AG10803 (cell line): Measurements from ENCODE around the gene TMEM212.
"Not testable (repeated sequence)": the region's sequence is repeated elsewhere in the genome, so short reads cannot be mapped to it uniquely, and the experiment has no call there.

Experiments
- DNase-seq: peaks from one replicate; pipeline ENCODE4 v3.0.0; 2010; ENCODE audit warnings: low read depth
- H3K4me3 ChIP-seq: 2 replicates; pipeline ENCODE4 v1.5.1; 2011; ENCODE audit warnings: mild to moderate bottlenecking, low read length, control low read depth
- TF ChIP-seq, protein P1 (sequence below): conservative IDR thresholded peaks from 2 replicates; pipeline ENCODE4 v1.5.1; 2011; ENCODE audit warnings: mild to moderate bottlenecking, low read length, control low read depth, inconsistent platforms

TMEM212 gene

DNA sequence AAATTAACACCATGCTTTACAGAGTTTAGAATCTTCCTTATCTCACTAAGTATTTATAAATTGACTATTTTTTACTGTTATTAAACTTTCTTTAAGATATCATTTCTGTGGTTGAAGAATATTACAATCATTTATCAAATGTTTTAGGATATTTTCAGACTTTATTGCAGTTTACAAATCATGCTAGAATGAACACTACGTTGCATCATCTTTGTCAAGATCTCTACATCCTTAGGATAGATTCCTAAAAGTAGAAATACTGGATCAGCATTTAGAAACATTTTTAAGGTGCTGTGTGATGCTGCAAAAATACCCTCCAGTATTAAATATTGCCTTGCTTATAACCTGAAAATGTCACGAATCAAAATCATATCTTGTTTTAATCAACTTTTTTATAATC is 30.3 kb upstream of the TMEM212 start:
- TF ChIP-seq, protein P1, sequence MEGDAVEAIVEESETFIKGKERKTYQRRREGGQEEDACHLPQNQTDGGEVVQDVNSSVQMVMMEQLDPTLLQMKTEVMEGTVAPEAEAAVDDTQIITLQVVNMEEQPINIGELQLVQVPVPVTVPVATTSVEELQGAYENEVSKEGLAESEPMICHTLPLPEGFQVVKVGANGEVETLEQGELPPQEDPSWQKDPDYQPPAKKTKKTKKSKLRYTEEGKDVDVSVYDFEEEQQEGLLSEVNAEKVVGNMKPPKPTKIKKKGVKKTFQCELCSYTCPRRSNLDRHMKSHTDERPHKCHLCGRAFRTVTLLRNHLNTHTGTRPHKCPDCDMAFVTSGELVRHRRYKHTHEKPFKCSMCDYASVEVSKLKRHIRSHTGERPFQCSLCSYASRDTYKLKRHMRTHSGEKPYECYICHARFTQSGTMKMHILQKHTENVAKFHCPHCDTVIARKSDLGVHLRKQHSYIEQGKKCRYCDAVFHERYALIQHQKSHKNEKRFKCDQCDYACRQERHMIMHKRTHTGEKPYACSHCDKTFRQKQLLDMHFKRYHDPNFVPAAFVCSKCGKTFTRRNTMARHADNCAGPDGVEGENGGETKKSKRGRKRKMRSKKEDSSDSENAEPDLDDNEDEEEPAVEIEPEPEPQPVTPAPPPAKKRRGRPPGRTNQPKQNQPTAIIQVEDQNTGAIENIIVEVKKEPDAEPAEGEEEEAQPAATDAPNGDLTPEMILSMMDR: no peak
- no peak for DNase-seq
- no peak overlapping the region for H3K4me3 ChIP-seq

DNA sequence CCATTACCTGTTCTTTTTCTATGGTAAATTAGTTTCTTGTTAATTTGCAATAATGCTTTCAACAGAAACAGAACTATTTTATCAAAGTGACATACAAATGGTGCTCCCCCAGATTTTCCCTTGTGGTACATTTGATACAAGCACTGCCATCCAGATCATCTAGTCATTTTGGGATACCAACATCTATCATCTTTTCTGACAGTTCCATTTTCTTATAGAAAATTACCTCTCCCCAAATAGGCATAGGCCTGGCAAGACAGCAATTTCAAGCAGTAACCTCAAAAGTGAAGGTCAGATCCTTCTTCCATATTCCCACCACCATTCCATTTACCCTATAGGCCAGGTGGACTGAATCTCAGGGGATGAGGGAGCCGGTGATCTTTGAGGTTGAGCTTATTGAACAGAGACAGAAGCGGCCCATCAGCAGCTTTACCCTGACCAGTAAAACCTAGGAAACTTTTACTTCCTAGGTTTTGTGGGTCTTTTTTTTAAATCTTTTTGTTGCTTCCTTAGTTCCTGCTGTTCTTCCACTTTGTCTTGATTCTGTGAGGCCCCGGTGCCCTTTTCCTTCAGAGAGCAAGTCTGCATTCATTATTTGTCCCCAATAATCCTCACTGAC is 29.8 kb upstream of the TMEM212 start:
- no peak for DNase-seq
- no peak overlapping the region for H3K4me3 ChIP-seq
- TF ChIP-seq, protein P1: no peak

DNA sequence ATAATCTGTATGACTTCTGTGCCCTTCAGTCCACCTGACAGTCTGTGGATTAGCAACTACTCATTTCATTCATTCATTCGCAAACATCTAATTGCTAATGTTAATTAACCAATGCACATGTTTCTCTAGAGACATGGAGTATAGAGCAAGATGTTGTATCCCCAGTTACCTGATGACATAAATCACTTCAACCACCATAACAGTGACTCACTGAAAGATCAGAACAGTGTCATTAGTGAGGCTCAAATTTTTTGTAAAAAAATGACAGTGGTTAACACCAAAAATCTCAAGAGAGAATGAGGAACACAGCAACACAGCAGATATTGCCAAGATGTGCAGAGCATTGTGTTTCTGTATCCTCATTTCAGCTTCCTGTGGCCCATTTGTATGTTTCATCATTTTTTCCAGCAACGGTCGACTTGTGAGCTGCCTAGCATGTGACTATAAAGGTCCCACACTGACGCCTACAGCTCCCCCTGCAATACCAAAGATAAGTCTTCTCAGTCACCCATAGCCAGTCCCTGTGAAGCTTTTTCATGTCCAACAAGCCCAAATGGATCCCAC is 29.2 kb upstream of the TMEM212 start:
- TF ChIP-seq, protein P1: no peak
- no peak overlapping the region for H3K4me3 ChIP-seq
- peak; percentile 82 for DNase-seq

DNA sequence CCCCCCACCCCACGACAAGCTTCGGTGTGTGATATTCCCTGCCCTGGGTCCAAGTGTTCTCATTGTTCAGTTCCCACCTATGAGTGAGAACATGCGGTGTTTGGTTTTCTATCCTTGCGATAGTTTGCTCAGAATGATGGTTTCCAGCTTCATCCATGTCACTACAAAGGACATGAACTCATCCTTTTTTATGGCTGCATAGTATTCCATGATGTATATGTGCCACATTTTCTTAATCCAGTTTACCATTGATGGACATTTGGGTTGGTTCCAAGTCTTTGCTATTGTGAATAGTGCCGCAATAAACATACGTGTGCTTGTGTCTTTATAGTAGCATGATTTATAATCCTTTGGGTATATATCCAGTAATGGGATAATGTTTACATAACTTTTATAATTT is 28.5 kb upstream of the TMEM212 start:
- DNase-seq, H3K4me3 ChIP-seq: not testable (repeated sequence)

DNA sequence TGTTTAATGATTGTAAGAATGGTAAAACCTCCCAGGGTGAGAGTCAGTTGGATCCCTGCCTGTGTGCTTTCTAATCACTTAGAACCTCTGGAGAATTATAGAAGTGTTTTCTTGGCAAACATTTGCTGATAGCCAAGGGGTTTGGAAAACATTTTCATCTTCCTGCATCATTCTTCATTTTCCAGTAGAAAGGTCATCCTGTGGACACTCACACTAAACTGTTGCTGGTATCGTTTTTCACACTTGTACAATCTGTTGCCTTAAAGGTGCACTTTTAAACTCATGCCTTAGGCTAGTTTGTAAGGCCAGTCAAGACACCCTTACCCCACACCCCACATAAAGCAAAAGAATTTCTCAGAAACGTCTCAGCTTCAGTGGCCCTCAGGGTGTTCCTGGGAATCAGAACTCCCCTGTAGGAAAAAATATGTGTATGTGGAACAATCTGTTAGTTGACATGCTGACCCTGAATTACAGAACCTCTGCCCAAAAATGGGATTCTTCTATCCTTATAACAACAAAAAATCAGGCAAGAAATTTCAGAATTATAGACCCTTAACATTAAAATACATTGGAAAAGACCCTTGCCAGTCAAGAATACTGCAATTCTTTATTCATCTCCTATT is 27.1 kb upstream of the TMEM212 start:
- no peak overlapping the region for H3K4me3 ChIP-seq
- TF ChIP-seq, protein P1: no peak
- no peak for DNase-seq

DNA sequence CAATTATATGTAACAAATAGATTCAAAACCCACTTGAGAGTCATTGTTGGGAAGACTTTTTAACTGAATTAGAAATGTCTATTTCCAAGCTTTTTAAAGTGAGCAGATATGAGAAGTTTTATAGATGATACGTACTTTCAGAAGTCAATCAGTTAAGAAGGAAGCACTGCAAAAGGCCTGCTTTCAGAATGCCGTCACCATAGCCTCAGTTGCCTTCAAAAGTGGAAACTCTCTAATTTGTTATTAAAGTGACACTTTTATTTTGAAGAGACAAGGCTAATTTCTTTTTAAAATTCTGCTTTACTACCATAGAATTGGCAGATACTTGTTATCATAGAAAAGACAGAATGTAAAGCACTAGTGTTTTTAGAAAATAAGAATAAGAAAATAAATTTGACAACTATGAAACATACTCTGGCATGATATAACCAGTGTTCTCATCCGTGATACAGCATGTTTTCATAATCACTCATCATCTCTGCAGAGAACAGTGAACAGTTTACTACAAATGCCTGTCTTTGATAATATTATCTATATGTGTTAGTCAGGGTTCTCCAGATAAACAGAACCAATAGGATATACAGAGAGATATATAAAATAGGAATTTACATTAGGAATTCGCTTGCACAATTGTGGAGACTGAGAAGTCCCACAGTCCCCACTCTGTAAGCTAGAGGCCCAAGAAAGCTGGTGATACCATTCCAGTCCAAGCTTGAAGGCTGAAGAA is 25.9 kb upstream of the TMEM212 start:
- no peak overlapping the region for H3K4me3 ChIP-seq
- no peak for DNase-seq
- TF ChIP-seq, protein P1: no peak

DNA sequence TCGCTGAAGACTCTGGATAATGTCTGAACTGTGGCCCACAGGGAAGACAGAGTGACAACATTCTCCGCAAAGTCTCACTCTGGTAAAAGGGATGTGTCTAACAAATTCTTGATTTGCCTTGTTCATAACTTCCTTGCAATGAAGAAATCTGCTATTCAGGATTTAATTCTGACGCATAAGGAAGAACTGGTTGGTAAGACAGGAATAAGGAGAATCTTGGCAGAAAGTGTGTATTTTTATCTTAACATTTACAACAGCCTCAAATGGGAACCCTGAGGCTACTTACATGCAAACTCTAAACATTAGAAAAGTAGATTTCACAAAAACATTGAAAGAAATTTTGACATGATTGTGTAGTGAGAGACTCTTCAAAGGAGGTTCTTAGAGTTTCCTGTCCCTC is 22.1 kb upstream of the TMEM212 start:
- TF ChIP-seq, protein P1: no peak
- H3K4me3 ChIP-seq: no peak overlapping the region
- no peak for DNase-seq
